C4-2B (cell line): ENCODE measurements around the gene ADAMTS3.

Experiments used
- H3K27ac ChIP-seq: fragments of 450-650 bp; 2 replicates; pipeline ENCODE4 v1.5.1; 2017
- ZFX ChIP-seq: fragments of 450-650 bp; IDR thresholded peaks from 2 replicates; pipeline ENCODE4 v1.6.1; 2017
- TF ChIP-seq, protein P1 (sequence below): fragments of 450-650 bp; conservative IDR thresholded peaks from 2 replicates; pipeline ENCODE4 v1.5.1; 2017; ENCODE audit warnings: mild to moderate bottlenecking

Gene ADAMTS3

DNA sequence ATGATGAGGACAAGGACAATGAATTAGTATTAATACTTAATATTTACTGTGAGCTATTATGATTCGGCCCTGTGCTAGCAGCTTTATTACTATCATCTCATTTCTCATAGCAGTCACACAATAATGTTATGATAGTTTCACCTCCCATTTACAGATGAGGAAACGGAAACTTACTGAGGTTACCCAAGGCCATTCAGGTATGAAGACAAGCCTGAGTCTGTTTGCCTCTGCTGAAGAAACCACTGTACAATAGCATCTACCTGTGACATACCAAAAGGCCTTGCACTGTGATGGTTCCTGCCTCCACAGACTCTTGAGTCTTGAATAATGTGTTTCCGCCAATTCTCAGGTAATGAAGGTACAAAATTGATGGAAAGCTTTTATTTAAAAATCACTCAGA lies 288.8 kb downstream of the ADAMTS3 start:
- no peak overlapping the region for H3K27ac ChIP-seq
- TF ChIP-seq, protein P1, sequence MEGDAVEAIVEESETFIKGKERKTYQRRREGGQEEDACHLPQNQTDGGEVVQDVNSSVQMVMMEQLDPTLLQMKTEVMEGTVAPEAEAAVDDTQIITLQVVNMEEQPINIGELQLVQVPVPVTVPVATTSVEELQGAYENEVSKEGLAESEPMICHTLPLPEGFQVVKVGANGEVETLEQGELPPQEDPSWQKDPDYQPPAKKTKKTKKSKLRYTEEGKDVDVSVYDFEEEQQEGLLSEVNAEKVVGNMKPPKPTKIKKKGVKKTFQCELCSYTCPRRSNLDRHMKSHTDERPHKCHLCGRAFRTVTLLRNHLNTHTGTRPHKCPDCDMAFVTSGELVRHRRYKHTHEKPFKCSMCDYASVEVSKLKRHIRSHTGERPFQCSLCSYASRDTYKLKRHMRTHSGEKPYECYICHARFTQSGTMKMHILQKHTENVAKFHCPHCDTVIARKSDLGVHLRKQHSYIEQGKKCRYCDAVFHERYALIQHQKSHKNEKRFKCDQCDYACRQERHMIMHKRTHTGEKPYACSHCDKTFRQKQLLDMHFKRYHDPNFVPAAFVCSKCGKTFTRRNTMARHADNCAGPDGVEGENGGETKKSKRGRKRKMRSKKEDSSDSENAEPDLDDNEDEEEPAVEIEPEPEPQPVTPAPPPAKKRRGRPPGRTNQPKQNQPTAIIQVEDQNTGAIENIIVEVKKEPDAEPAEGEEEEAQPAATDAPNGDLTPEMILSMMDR, result no peak
- TF ChIP-seq ZFX, result no peak

DNA sequence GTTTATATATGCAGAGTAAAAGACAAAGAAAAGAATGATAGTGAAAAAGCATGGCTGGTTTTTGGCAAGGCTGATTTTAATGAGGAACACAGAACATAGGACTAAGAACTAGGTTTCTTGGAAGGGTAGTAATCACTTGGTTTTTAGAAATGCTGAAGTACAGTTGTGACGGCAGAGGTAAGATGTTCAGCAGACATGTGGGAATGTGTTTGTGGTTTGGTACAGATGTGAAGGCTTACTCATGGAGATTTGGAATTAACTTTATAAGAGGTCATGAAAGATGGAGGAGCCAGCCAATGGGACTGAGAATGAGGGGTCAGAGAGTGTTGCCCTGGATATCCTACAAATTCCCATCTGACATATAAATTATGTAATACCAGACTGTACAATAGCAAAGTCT lies 293.6 kb downstream of the ADAMTS3 start:
- H3K27ac ChIP-seq, result no peak overlapping the region
- TF ChIP-seq, protein P1, result no peak
- no peak for TF ChIP-seq ZFX

DNA sequence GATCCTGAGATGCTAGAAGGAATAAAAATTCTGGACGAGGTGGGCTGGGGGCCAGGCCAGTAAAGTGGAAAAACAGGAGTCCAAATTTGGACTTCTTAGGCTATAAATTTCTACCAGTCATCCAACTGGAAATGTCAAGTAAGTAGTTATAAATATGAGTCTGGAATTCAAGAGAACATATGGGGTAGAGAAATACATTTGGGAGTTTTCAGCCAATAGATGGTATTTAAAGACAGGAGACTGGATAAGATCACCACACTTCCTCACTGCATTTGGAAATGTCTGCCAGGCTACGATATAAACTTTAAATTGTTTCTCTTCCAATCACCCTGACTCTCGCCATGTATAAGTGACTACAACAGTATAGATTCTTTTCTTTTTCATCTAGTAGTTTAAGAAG lies 294.8 kb downstream of the ADAMTS3 start:
- TF ChIP-seq, protein P1, result no peak
- TF ChIP-seq ZFX, result no peak
- no peak overlapping the region for H3K27ac ChIP-seq

DNA sequence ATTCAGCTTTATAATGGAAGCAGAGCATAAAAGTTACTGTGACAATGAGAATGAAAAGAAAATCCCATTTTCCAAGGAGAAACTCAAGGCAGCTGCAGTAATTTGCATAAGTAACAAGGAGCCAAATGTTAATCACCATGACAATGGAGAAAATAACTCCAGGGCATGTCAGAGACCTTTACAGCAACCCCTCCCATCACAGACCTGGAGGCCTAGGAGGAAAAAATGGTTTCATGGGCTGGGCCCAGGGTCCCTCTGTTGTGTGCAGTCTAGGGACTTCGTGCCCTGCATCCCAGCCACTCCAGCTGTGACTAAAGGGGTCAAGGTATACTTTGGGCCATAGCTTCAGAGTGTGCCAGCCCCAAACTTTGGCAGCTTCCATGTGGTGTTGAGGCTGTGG lies 313.8 kb downstream of the ADAMTS3 start:
- TF ChIP-seq ZFX, result no peak
- TF ChIP-seq, protein P1, result no peak
- no peak overlapping the region for H3K27ac ChIP-seq

DNA sequence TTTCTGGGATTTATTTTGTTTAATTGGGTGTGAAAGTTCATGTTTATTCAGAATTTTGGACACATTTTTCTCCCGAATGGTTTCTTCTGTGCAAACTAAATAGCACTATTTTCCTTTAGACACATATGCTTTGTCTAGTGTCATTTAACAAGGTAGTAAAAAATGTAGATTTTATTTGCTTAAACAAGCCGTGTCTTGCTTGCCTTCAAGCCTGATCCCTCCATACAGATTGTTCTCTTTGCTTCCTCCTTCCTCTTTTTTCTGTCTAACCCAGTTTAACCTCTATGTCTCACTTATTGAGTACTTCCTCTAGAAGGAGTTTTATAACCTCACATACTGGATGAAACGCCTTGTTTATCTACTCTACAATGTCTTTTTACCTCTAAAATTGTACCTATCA lies 325.4 kb downstream of the ADAMTS3 start:
- H3K27ac ChIP-seq, result no peak overlapping the region
- no peak for TF ChIP-seq ZFX
- TF ChIP-seq, protein P1, result no peak

DNA sequence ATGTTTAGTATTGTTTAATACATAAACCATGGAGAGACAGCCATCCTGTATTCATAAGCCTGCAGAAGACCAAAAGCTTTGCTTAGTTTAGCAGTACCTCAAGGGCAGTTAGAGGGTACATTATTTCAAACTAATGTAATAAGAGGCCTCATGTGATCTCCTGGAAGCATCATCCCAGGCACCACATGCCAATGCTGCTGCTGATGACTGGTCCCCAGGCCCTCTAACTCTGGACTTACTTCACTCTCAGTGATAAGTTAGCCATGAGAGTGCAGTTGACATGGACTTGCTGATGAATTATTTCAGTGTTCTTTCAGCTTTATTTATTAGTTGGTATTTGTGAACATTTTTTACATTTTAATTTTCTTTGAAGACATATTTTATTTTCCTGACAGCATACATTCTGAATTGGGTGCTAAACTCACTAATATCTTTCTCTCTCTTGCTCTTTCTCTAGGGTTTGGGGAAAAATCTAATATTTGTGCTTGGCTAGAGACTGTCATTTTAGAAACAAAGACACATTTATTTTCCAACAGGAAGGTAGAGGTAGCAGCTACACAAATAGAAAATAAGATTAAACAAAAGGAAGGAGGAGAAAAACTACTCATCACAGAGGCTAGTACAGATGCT lies 329.4 kb downstream of the ADAMTS3 start:
- H3K27ac ChIP-seq, result no peak overlapping the region
- TF ChIP-seq ZFX, result no peak
- TF ChIP-seq, protein P1, result no peak
